Measurements from ENCODE around the gene PGC.

Gene PGC

DNA sequence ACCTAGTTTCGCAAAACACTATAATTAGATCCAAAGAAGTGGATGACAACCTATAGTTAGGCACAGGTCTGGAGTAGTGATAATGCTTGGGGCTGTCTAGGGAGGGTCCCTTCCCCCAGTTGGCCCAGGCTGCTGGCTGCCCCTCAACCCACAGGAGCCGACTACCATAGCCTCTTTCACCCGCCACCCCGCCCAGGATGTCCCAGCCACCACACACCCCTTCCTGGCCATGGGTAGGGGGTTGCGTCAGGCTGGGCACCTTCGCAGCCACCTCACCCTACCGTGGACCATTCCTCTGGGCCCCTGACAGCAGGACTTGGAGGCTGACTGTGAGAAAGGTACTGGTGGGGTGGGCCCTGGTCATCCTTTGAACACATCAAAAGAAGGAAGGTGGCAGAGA lies 20.3 kb downstream of the PGC start:
- no peak for TF ChIP-seq CTCF (IDR thresholded peaks at IDR 0.05; ENCODE audit: low read depth, low read length)
- DNase-seq (ENCODE audit: extremely low read depth, low read depth): no peak

DNA sequence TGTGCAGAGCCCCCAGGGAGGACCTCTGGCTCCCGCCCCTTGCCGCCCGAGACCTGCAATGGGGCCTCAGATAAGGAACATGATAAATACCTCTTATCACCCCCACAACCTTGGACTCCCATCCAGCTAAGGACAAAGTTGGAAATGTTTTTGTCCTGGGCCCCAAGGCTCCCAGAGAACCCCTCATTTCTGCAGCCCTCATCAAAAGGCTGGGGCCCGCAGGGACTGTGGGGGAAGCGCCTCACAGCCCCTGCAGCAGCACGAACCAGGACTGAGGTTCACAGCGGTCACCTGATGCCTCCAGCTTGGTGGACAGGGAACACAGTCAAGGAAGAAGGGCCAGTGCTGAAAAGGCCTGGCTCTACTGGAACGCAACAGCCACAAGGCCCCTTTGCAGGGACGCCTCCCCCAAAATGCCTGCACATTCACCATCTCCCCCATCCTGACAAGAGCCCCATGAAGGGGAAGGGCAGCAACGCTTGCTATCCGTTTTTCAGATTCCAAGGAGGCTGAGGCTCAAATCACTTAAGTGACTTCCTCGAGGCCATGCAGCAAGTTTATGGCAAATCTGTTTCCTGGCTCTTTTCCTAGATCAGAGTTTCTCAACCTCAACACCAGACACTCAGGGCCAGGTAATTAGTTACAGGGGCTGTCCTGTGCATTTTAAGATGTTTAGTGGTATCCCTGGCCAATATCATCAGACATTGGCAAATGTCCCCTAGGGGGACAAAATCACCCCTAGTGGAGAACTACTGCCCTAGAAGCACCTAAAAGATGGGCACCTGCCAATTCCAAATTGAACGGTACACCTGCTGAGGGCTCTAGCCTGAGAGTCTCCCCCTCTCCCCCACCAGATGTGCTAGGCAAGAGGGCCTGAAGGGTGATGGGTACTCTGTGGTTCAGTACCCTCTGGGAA lies 22.4 kb downstream of the PGC start:
- DNase-seq (ENCODE audit: extremely low read depth, low read depth): no peak
- TF ChIP-seq CTCF (IDR thresholded peaks at IDR 0.05; ENCODE audit: low read depth, low read length): no peak

- no peak for DNase-seq (ENCODE audit: extremely low read depth, low read depth)
Measured at GRCh38 chr6:41724228-41724580, 23.0 kb downstream of the PGC start.

GRCh38 chr6:41723530-41724227 lies 23.5 kb downstream of the PGC start:
- no peak for TF ChIP-seq CTCF (IDR thresholded peaks at IDR 0.05; ENCODE audit: low read depth, low read length)
- DNase-seq (ENCODE audit: extremely low read depth, low read depth): peak; percentile 50

More at GRCh38 chr6:41724228-41724580, 23.0 kb downstream of the PGC start:
- TF ChIP-seq CTCF (IDR thresholded peaks at IDR 0.05; ENCODE audit: low read depth, low read length): no peak

- no peak for DNase-seq (ENCODE audit: extremely low read depth, low read depth)
- TF ChIP-seq CTCF (IDR thresholded peaks at IDR 0.05; ENCODE audit: low read depth, low read length): no peak
Measured at GRCh38 chr6:41722969-41723529, 24.1 kb downstream of the PGC start.

DNA sequence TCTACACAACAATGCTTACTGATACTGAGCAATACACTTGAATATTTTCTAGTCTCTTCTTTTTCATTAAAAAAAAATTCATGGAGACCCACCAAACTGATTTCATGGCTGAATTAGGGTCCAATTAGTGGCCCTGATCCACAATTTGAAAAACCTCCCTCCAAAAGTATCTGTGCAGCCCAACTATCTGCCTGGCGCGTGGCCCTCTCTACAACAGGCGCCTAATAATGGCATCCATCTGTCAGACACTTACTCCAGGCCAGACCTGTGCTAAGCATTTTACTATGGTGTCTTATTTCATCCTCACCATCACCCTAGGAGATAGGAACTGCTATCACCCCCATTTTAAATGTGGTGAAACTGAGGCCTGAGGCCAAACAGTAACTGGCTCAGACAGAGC lies 25.8 kb downstream of the PGC start:
- DNase-seq (ENCODE audit: extremely low read depth, low read depth): no peak
- TF ChIP-seq CTCF (IDR thresholded peaks at IDR 0.05; ENCODE audit: low read depth, low read length): no peak

GRCh38 chr6:41720783-41721182 lies 26.4 kb downstream of the PGC start:
- DNase-seq (ENCODE audit: extremely low read depth, low read depth): no peak
- no peak for TF ChIP-seq CTCF (IDR thresholded peaks at IDR 0.05; ENCODE audit: low read depth, low read length)
